HS-5 (cell line): ENCODE results near the gene PRKCA.
A peak's percentile ranks its signal among the peaks of the same experiment; 100 is the strongest.
"Not testable (repeated sequence)": the region's sequence is repeated elsewhere in the genome, so short reads cannot be mapped to it uniquely, and the experiment has no call there.

Source experiments
- DNase-seq: peaks from one replicate; pipeline ENCODE4 v3.0.0-alpha.2; 2012; ENCODE audit warnings: low read depth

PRKCA gene

DNA sequence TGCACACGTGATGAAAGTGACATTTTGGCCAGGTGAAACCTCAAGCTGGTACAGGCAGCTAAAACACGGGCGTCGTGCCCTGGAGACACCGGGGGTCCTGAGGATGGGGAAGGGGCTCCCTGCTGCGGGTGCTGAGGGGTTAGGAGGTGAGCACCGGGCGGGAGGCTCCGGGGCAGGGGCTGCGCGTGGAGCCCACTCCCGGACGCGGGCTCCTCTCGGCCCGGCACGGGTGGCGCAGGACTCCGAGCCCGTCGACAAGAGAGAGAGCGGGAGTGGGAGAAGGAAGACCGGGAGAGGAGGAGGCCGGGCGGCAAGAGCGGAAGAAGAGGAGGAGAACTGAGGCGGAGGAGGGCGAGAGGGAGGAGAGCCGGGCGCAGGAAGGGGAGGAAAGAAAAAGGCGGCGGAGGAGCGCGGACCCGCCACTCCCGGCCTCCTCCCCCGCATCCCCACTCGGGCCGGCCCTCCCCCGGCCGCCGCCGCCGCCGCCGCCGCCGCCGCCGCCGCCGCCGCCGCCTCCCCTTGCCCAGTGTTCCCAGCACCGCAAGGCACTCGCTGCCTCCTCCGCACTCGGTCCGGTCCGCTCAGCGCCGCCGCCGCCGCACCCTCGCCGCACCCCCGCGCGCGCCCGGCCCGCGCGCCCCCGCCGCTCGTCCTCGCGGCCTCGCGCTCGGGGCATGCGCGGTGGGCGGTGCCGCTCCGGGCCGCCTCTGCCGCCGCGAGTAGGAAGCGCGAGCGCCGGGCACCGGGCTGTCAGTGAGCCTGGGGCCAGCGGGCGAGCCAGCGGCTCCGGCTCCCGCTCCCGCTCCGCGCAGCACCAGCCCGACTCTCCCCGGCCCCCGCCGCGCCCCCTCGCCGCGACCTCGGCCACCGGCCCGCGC, at the start of gene PRKCA:
TSS of gene PRKCA (plus strand) at position 750 of the 878 bp plus-strand sequence.
- DNase-seq = no peak

DNA sequence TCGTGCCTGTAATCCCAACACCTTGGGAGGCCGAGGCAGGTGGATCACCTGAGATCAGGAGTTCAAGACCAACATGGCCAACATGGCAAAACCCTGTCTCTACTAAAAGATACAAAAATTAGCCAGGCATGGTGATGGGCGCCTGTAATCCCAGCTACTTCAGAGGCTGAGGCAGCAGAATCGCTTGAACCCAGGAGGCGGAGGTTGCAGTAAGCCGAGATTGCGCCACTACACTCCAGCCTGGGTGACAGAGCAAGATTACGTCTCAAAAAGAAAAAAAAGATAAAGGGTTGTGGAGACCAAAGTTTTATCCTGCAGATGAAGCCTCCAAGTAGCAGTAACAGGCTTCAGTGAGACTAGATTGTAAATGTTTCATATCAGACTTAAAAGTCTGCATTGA, 49.0 kb upstream of the PRKCA start:
- not testable (repeated sequence) for DNase-seq

DNA sequence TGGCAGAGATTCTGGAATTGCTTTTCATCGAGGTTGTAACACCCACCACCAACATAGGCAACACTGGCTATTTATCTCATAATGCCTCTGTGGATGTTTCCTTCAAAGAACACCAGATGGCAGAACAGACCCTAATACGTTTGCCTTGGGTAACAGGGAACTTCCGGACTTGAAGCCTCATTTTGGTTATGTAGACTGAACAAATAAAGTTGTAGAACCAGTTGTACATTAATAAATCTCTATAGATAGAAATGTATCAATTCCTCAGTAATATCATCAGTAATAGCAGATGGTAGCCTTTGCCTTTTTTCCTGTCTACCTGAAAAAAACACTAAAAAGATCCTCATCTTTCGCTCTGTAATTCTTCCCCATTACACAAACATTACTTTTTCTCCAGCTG, 47.3 kb upstream of the PRKCA start:
- no peak for DNase-seq

DNA sequence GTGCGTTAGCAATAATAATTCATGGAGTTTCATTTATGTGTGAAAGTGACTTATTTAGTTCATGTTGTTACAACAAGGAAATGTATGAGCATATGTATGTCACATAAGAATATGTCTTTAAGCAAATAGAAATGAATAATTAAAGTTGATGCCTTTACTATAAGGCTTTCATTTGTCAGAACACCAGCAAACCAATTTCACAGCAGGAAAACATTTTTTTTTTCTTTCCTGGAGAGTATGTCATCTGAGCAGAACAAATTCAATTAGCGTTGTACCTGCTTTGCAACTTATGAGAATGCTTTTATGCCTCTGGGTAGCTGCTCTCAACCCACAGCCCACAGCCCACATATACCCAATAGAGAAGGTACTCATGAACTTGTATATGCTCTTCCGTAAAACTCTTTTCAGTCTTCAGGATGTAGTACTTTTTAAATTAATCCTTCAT, 46.9 kb upstream of the PRKCA start:
- DNase-seq = no peak

DNA sequence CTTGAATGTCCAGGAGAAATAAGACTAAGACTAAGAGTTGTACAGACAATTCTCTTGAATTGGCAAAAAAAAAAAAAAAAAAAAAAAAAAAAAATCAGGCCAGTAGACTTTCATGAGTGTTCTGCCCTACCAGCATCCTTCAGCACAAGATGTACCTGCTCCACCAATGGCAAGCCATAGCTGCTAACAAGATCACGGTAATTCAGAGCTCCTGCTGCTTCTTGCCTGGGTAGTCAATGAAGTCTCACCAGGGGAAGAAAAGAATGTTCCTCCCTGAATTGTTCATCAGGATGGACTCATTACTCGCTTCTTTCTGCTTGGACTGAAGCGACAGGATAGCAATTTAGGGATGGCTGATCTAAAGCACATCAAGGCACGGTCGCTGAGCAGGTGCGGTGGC, 42.1 kb upstream of the PRKCA start:
- DNase-seq = no peak

DNA sequence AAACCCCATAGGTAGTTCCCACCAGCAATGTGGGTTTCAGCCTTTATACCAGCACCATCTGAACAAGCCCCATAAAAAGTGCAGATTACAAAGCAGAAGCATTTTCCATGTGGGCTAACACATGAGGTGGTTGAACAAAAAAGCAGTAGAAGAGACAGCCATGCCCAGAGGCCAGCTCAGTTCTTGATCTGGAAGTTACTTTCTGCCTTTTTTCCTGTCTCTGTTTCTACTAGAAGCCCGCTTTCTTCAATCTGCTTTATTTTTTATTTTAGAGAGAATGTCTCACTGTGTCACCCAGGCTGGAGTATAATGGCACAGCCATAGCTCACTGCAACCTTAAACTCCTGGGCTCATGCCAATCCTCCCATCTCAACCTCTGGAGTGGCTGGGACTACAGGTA, 41.7 kb upstream of the PRKCA start:
- no peak for DNase-seq

DNA sequence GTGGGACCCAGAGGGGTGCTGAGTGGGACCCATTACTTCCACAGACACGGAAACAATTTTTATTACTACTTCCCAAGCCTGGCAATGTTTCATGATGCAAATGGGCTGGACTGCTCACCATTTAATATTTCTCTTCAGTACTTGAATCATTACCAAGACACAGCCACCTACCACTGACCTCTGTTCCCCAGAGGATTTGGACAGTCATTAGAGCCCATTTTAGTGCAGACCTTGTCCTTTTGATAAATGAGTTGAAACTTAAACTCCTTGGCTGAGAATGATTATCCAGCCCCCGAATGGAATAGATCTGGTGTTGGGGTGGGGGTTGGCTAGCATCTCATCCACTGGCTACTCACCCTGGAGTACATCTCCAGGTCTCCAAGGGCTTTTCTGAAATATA, 39.6 kb upstream of the PRKCA start:
- no peak for DNase-seq

DNA sequence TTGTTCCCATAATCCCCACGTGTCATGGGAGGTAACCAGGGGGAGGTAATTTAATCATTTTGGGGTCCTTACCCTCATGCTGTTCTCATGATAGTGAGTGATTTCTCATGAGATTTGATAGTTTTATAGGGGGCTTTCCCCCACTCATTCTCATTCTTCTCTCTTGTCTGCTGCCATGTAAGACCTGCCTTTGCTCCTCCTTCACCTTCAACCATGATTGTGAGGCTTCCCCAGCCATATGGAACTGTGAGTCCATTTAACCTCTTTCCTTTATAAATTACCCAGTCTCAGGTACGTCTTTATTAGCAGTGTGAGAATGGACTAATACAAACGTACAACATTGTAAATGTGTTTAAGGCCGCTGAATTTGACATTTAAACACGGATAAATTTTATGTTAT, 37.7 kb upstream of the PRKCA start:
- no peak for DNase-seq

DNA sequence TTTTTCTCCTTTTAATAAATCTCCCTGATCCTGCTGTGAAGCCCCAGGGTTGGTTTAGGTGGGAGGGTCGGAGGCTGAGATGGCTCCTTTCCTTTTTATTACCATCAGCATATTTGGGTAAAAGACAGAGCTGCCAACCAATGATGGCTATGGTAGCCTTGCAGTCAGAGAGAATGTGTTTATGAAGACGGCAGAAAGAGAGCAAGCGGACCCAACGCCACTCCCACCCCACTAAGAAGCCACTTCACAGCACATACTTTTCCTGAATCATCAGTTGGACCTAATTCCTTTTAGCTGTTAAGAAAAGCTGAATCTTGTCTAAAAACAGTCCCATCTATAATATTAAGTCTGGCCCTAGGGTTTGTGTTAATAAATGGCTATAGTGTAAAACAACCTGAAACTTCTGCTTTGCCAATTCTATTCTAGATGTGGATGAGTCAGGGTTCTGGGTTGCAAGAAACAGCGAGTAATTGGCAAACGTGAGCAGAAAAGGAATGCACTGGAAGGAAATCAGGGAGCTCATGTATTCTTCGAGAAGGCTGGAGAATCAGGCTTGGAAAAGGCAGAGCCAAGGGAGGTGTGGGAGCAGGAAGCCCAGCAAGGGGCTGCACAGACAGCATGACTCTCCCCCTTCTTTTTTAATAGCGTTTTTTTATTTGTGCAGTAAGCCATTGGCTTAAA, 34.0 kb upstream of the PRKCA start:
- DNase-seq = no peak

DNA sequence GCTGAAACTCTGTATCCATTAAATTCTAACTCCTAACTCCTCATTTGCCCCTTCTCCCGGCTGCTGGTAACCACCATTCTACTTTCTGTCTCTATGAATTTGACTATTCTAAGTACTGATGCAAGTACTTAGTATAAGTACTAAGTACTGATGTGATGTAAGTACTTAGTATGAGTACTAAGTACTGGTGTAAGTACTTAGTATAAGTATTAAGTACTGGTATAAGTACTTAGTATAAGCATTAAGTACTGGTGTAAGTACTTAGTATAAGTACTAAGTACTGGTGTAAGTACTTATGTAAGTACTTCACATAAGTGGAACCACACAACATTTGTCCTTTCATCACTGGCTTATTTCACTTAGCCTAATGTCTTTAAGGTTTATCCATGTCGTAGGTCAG, 32.3 kb upstream of the PRKCA start:
- no peak for DNase-seq

DNA sequence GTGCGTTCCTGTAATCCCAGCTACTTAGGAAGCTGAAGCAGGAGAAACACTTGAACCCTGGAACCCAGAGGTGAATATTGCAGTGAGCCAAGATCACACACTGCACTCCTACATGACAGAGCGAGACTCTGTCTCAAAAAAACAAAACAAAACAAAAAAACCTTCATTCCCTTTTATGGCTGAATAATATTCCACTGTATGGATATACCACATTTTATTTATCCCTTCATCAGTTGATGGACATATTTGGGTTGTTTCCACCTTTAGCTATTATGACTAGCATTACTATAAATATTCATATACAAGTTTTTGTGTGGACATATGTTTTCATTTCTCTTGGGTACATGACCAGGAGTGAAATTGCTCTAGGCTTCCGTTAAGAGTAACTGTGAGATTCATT, 30.9 kb upstream of the PRKCA start:
- DNase-seq = no peak

DNA sequence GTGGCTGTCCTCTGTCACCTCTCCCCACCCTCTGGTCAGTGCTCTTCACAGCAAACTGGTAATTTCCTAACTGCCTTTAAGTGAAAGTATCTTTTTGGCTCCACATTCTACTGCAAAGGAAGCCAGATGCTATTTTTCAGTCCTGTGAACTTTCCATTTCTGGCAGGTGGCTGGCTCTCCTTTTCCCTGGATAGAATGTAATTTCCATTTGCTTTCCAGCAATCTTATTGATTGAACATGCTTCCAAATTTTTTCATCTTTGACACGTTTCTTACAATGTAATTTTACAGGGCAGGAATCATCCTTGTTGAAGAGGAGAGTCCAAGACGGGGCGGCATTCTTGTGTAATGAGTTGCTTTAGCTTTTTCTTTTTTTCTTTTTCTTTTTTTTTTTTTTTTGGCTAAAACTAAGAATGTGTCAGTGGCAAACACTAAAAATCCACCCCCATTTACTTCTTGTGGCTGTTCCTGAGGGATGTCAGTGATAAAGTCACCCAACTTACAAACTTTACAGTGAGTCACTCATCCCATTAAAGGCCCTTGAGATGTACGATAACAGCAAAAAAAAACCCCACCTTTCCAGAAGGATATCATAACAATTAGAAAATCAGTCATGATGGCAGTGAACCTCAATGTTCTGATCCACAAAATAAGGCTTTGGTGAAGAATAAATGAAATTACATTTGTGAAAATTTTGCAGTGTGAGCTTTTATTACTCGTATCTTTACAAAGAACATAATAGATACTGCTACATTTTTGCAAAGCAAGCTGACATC, 29.4 kb upstream of the PRKCA start:
- peak; percentile 87 for DNase-seq

DNA sequence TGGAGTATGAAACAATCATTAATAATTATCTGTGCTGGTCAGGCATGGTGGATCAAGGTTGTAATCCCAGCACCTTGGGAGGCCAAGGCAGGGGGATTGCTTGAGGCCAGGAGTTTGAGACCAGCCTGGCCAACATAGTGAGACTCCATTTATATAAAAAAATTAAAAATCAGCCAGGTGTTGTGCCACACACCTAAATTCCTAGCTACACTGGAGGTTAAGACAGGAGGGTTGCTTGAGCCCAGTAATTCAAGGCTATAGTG, 28.9 kb upstream of the PRKCA start:
- DNase-seq = no peak

DNA sequence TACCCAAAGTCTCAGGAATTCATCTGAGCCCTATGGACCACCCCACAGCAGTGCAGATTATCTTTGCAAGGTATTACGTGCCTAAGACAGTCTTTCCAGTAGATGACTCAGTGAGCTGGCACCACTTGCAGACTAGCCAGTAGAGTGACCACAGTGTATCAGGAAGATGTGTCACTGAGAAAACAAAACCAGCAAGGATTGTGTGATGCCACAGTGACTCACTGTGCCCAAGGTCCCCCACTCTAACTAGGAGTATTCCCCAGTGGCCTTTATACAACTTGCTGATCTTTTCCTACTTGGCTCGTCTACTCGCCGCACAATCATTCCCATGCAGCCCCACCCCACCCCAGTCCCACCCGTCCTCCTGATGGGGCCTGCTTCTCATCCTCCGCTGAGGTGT, 26.8 kb upstream of the PRKCA start:
- peak; percentile 93 for DNase-seq

DNA sequence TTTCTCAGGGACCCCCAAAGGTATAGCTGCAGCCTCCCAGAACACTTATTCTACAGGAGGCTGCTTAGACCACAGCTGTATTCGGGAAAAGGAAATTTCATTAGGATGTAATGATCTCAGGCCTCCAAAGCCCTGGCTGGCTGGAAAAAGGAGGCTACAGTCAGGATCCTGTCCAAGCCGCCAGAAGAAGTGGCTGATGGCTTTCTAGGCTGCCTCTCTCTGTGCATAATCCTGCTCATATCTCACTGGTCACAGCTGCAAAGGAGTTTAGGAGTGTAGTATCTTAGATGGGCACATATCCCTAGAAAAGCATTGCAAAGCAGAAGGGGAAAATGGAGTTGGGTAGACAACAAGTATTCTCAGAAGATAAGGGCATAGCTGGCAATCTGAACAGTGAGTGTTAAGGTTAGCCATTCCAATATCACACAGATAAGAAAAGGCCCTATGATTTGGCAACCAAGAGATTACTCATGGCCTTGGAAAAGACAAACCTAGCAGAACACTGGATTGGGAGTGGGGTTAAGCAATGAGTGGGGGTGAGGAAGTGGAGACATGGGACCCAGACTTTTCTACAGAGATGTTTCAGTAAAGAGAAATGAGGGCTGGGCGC, 26.0 kb upstream of the PRKCA start:
- DNase-seq = peak; percentile 32

DNA sequence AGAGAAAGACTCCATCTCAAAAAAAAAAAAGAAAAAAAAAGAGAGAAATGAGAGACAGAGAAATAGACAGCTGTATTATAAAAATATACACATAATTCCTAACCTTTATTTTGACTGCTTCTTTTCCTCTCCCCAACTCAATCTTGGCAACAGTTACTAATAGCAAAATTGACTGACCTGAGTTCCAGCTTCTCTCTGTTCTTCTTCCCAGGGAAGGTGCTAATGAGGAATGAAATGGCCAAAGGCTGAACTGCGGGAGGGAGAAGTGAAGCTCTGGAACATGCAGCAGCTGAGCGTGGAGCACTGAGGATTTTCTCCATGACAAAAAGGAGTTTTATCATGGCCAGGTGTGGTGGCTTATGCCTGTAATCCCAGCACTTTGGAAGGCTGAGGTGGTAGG, 25.2 kb upstream of the PRKCA start:
- DNase-seq = no peak

DNA sequence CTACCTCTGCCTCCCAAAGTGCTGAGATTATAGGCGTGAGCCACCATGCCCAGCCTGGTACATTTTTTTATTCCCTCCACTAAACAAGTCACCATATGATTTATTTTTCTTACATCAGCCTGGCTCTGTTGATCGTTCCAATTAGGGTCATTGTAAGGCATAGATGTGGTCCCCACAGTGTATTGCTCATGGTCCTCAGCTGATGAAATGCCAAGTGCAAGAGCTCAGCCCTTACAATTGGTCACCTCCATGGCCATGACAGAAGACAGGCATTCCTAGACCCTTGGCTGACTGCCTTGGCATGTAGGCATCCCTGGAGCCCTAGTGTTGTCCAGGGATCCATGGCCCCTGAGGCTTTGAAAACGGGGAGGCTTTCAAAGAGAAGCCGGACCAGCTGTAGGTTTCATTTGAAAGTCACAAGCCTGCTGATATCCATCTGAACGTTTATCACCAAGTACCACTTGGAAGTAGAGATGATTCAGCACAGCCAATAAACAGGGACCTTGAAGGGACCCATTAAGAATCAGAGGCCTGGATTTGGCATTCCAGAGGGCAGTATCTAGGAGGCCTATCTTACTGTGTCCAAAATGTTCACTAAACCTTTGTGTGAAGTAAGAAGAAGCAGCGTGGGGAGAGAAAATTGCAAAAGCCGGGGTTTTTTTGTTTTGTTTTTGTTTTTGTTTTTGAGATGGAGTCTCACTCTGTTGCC, 20.6 kb upstream of the PRKCA start:
- no peak for DNase-seq

DNA sequence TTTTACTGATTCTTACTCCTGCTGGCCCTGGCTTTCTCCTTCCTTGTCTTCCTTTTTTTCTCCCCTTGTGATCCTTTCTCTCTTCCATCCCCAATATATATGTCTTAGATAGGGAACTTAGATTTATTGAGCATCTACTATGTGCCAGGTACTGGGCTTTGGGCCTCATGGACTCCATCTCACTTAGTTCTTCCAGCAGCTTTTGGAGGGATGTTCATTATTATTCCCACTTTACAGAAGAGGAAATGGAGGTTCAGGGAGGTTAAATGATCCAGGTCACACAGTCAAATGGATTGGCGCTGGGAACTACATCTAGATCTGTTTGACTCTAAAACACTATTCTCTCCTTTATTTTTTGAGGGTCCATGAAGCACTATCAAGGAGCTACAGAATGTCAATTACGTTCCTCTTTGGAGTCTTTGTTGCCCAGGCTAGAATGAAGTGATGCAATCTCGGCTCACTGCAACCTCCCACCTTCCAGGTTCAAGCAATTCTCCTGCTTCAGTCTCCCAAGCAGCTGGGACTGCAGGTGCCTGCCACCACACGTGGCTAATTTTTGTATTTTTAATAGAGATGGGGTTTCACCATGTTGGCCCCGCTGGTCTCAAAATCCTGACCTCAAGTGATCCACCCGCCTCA, 19.0 kb upstream of the PRKCA start:
- no peak for DNase-seq

DNA sequence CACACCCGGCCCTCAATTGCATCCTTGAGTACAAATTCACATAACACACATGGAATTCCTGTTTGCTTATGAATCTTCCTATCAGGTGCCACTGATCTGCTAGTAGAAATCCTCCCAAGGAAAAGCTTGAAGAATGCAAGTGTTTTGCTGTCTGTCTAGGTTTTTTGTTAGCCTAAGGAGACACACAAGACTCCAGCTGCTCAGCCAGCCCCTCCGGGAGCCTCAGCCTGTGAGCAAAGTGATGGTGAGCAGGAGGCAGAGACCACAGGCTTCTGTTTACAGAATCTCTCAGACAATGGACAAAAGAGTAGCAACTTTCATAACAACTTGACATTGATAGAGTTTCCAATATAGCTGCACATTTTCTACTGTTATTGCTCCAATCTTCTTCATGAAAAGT, 18.4 kb upstream of the PRKCA start:
- no peak for DNase-seq

DNA sequence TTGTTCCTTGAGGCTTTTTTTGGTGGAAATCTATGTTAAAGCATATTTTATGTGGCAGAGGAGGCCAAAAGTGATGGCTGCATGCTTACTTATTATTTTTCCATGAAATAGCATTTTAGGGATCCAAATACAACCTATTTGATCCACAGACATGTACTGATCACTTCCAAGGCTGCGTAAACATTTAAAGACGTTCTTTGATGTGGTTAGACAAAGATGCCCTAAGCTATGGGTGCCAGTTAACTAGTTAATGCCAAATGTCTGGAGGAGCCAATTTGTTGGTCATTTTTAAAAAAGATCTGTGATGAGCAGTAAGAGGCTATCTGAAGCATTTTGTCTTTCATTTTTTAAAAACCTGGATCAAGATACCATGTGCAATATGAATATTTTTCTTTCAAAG, 17.3 kb upstream of the PRKCA start:
- no peak for DNase-seq

DNA sequence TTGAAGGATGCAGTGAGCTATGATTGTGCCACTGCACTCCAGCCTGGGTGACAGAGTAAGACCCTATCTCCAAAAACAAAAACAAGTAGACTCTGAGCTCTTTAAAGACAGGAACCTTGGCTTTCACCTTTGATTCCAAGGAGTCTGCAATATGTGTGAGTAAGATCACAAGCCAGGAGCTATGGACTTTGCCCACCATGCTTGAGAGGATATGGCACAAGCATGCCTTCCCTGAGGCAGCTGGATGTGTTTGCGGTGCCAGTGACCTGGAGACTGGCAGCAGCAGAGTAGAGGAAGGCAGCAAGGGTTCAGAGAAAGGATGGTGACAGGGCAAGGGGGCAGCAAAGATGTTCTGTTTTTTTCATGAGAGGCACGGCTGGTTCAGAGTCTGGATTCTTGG, 14.5 kb upstream of the PRKCA start:
- no peak for DNase-seq
